HG03521 (cell line): ENCODE data around the gene UNC5C.

Experiments used
- ATAC-seq: cut with Tn5 transposase; IDR thresholded peaks from one replicate; pipeline ENCODE4 v1.9.1; 2021; ENCODE audit warnings: mild to moderate bottlenecking, moderate library complexity; ENCODE audit not compliant: unreplicated experiment

Gene UNC5C

GRCh38 chr4:95410387-95410977 is 138.3 kb downstream of the UNC5C start:
- no peak for ATAC-seq

- no peak for ATAC-seq
Measured at GRCh38 chr4:95409750-95410149, 139.0 kb downstream of the UNC5C start.

- ATAC-seq: no peak
Measured at GRCh38 chr4:95409127-95409526, 139.6 kb downstream of the UNC5C start.

- ATAC-seq: no peak
Measured at GRCh38 chr4:95402299-95402698, 146.5 kb downstream of the UNC5C start.

- ATAC-seq: no peak
Measured at GRCh38 chr4:95398217-95398616, 150.6 kb downstream of the UNC5C start.

GRCh38 chr4:95394752-95395306 is 153.9 kb downstream of the UNC5C start:
- no peak for ATAC-seq

GRCh38 chr4:95393821-95394220 is 155.0 kb downstream of the UNC5C start:
- no peak for ATAC-seq

GRCh38 chr4:95388911-95389310 is 159.9 kb downstream of the UNC5C start:
- ATAC-seq: no peak

- no peak for ATAC-seq
Measured at GRCh38 chr4:95387719-95388118, 161.1 kb downstream of the UNC5C start.

- no peak for ATAC-seq
Measured at GRCh38 chr4:95386410-95386809, 162.4 kb downstream of the UNC5C start.

GRCh38 chr4:95381843-95382580 is 166.8 kb downstream of the UNC5C start:
- ATAC-seq: no peak

GRCh38 chr4:95379633-95380032 is 169.1 kb downstream of the UNC5C start:
- ATAC-seq: no peak

- no peak for ATAC-seq
Measured at GRCh38 chr4:95377366-95377900, 171.3 kb downstream of the UNC5C start.

GRCh38 chr4:95371476-95372224 is 177.1 kb downstream of the UNC5C start:
- ATAC-seq: no peak

- ATAC-seq: no peak
Measured at GRCh38 chr4:95367824-95368223, 180.9 kb downstream of the UNC5C start.

GRCh38 chr4:95363966-95364365 is 184.8 kb downstream of the UNC5C start:
- ATAC-seq: no peak

- no peak for ATAC-seq
Measured at GRCh38 chr4:95363559-95363925, 185.2 kb downstream of the UNC5C start.

GRCh38 chr4:95362906-95363558 is 185.7 kb downstream of the UNC5C start:
- ATAC-seq: no peak

GRCh38 chr4:95362066-95362465 is 186.7 kb downstream of the UNC5C start:
- ATAC-seq: no peak

GRCh38 chr4:95361696-95361965 is 187.1 kb downstream of the UNC5C start:
- ATAC-seq: no peak
